ENCODE results near the gene FGFR1OP2.

GRCh38 chr12:26919216-26919555 lies 19.1 kb upstream of the FGFR1OP2 start:
- no peak for TF ChIP-seq REST (IDR thresholded peaks at IDR 0.05; ENCODE audit: insufficient read depth in 1 of 2, low read depth in 2 of 2, low read length in 2 of 2)
- TF ChIP-seq SIN3A (IDR thresholded peaks at IDR 0.05; ENCODE audit: borderline replicate concordance, insufficient read depth, low read length) = no peak
